SU-DHL-6 (cell line): ENCODE results near the gene ARHGAP26.

Source experiments
- H2AFZ ChIP-seq: fragments of 200-600 bp; sonication (generic); 2 replicates; pipeline ENCODE4 v1.6.1; 2014; ENCODE audit warnings: low read depth, mild to moderate bottlenecking, moderate library complexity, mixed read lengths, antibody characterized with exemption, low read length; ENCODE audit not compliant: severe bottlenecking
- H3F3A ChIP-seq: fragments of 200-600 bp; shearing (Covaris generic); 2 replicates; pipeline ENCODE4 v1.6.0; 2016; ENCODE audit warnings: antibody characterized with exemption, mild to moderate bottlenecking; ENCODE audit not compliant: insufficient read depth
- H3K27ac ChIP-seq: fragments of 200-600 bp; sonication (generic); 2 replicates; pipeline ENCODE4 v1.5.1; 2016; ENCODE audit warnings: low read depth, mild to moderate bottlenecking, low read length, moderate library complexity, mixed read lengths
- H3K27me3 ChIP-seq: fragments of 200-600 bp; sonication (generic), shearing (Covaris generic); 2 replicates; pipeline ENCODE4 v1.6.0; 2014; ENCODE audit warnings: mild to moderate bottlenecking, low read length
- H3K36me3 ChIP-seq: fragments of 200-600 bp; sonication (generic); 2 replicates; pipeline ENCODE4 v1.6.1; 2014; ENCODE audit warnings: mild to moderate bottlenecking, low read length, mixed read lengths
- H3K4me2 ChIP-seq: fragments of 300-600, 200-600 bp; shearing (Covaris generic), sonication (generic); 2 replicates; pipeline ENCODE4 v1.6.0; 2014; ENCODE audit warnings: low read length, low read depth, mild to moderate bottlenecking; ENCODE audit not compliant: poor library complexity, severe bottlenecking
- H3K4me3 ChIP-seq: fragments of 200-600 bp; sonication (generic); 2 replicates; pipeline ENCODE4 v1.5.1; 2014; ENCODE audit warnings: antibody characterized with exemption, low read length, mild to moderate bottlenecking, mixed read lengths; ENCODE audit not compliant: insufficient read depth, poor library complexity, severe bottlenecking
- H3K79me2 ChIP-seq: fragments of 200-600 bp; sonication (generic); 2 replicates; pipeline ENCODE4 v1.6.1; 2014; ENCODE audit warnings: mild to moderate bottlenecking, low read length, moderate library complexity; ENCODE audit not compliant: insufficient read depth
- H3K9ac ChIP-seq: fragments of 200-600 bp; sonication (generic); 2 replicates; pipeline ENCODE4 v1.7.0; 2014; ENCODE audit warnings: mild to moderate bottlenecking, low read length
- H3K9me2 ChIP-seq: fragments of 200-600 bp; sonication (generic); replicated peaks from 2 replicates; pipeline ENCODE4 v1.6.1; 2014; ENCODE audit warnings: low read length; ENCODE audit not compliant: insufficient read depth
- H3K9me3 ChIP-seq: fragments of 200-600 bp; sonication (generic); 2 replicates; pipeline ENCODE4 v1.6.1; 2014; ENCODE audit warnings: low read length, mixed read lengths; ENCODE audit not compliant: insufficient read depth
- H4K20me1 ChIP-seq: fragments of 200-600 bp; sonication (generic); 2 replicates; pipeline ENCODE4 v1.6.1; 2014; ENCODE audit warnings: low read depth, mild to moderate bottlenecking, antibody characterized with exemption, low read length, moderate library complexity, mixed read lengths
- EZH2phosphoT487 ChIP-seq: fragments of 200-600 bp; sonication (generic), shearing (Covaris generic); conservative IDR thresholded peaks from 2 replicates; pipeline ENCODE4 v1.6.1; 2018; ENCODE audit warnings: mild to moderate bottlenecking, antibody characterized with exemption, low read length, moderate library complexity, mixed read lengths
- TF ChIP-seq, protein P1 (sequence below): fragments of 200-600 bp; sonication (generic); IDR thresholded peaks from one replicate; pipeline ENCODE4 v1.5.1; 2017; ENCODE audit warnings: antibody characterized with exemption, mild to moderate bottlenecking, low read length, moderate library complexity; ENCODE audit not compliant: insufficient read depth, poor library complexity, severe bottlenecking

ARHGAP26 gene

DNA sequence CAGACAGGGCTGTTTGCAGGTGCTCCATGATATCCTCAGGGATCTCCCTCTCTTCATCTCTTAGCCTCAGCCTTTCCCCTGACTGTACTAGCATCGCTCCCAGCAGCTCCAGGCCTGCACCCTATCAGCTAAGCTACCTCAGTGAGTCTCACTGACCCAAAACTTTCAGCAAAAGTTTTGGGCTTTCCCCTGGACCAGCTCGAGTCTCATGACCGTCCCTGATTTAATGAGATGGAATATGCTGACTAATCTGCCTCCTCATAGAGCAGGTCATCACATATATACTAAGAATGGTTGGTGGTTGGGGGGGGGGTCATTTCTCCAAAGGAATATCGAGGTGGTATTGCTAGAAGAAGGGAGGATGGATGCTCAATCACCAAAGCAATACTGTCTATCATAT, 481.8 kb downstream of the ARHGAP26 start:
- Histone ChIP-seq H2AFZ (no peak overlapping the region), H3K9ac (no peak overlapping the region), H3K9me3 (no peaks in the 10 kb centered on the region), H3K27me3 (no peaks in the 10 kb centered on the region), H3K27ac (no peak overlapping the region), H4K20me1 (no peaks in the 10 kb centered on the region), H3K4me2 (no peak overlapping the region), H3K4me3 (no peak overlapping the region), H3K36me3 (no peaks in the 10 kb centered on the region), H3F3A (no peaks in the 10 kb centered on the region), H3K79me2 (no peaks in the 10 kb centered on the region), H3K9me2 (no peaks in the 10 kb centered on the region)
- TF ChIP-seq EZH2phosphoT487: no peak
- TF ChIP-seq, protein P1, sequence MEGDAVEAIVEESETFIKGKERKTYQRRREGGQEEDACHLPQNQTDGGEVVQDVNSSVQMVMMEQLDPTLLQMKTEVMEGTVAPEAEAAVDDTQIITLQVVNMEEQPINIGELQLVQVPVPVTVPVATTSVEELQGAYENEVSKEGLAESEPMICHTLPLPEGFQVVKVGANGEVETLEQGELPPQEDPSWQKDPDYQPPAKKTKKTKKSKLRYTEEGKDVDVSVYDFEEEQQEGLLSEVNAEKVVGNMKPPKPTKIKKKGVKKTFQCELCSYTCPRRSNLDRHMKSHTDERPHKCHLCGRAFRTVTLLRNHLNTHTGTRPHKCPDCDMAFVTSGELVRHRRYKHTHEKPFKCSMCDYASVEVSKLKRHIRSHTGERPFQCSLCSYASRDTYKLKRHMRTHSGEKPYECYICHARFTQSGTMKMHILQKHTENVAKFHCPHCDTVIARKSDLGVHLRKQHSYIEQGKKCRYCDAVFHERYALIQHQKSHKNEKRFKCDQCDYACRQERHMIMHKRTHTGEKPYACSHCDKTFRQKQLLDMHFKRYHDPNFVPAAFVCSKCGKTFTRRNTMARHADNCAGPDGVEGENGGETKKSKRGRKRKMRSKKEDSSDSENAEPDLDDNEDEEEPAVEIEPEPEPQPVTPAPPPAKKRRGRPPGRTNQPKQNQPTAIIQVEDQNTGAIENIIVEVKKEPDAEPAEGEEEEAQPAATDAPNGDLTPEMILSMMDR: no peak

DNA sequence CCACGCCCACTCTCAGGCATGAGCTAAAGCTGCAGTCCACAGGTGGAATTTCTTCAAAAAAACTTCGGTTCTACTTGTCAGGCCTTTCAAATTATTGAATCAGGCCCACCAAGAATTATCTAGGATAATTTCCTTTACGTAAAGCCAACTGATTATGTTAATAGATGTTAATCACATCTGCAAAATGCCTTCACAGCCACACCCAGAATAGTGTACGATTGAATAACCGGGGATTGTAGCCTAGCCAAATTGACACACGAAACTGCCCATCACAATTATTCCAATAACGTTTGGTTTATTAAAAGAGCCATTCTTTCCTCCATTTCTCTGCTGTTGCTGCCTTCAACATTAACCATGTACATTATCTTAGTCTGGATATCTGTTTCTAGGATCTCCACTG, 484.6 kb downstream of the ARHGAP26 start:
- Histone ChIP-seq H3K36me3 (no peaks in the 10 kb centered on the region), H4K20me1 (no peaks in the 10 kb centered on the region), H3K27ac (no peak overlapping the region), H3K27me3 (no peaks in the 10 kb centered on the region), H3K4me3 (no peak overlapping the region), H3K9me3 (no peaks in the 10 kb centered on the region), H2AFZ (no peak overlapping the region), H3K9me2 (no peaks in the 10 kb centered on the region), H3F3A (no peaks in the 10 kb centered on the region), H3K4me2 (no peak overlapping the region), H3K79me2 (no peaks in the 10 kb centered on the region), H3K9ac (no peak overlapping the region)
- TF ChIP-seq, protein P1: no peak
- no peak for TF ChIP-seq EZH2phosphoT487

DNA sequence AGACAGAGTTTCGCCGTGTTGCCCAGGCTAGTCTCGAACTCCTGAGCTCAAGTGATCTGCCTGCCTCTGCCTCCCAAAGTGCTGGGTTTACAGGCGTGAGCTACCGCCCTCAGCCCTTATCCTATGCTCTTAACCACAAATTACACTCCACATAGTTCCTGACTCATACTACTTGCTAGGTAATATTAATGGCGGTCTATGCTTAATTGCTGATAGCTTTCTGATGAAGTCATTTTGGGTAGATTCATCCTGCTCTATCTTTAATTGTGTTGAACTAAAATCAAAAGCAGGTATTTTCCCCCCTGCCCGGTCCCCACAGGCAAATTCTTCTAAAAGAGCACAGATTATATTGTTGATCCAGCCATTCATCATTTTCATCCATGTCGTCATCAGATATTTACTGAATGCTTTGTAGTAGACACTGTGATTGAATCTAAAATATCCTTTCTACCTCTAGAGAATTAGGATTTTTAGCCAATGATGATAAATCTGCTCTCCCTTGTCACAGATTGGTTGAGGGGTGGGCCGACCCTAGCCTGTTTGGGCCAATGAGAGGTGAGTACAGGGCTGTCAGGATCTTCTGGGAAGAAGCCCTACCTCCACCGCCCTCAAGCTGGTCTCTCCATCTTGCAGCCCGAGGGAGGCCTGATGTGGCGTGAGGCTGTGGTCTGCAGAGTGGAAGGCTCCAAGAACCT, 488.5 kb downstream of the ARHGAP26 start:
- no peaks in the 10 kb centered on the region for H3K9me3 ChIP-seq
- H3K36me3 ChIP-seq: no peaks in the 10 kb centered on the region
- no peak overlapping the region for H3K4me3 ChIP-seq
- no peak overlapping the region for H2AFZ ChIP-seq
- no peak for TF ChIP-seq EZH2phosphoT487
- TF ChIP-seq, protein P1: no peak
- H3K4me2 ChIP-seq: no peak overlapping the region
- no peaks in the 10 kb centered on the region for H3K9me2 ChIP-seq
- H3K27me3 ChIP-seq: no peaks in the 10 kb centered on the region
- H3K27ac ChIP-seq: no peak overlapping the region
- no peaks in the 10 kb centered on the region for H3F3A ChIP-seq
- H3K9ac ChIP-seq: no peak overlapping the region
- H3K79me2 ChIP-seq: no peaks in the 10 kb centered on the region
- no peaks in the 10 kb centered on the region for H4K20me1 ChIP-seq
